NCI-H69 (cell line): ENCODE measurements around the gene SLC17A1.
A peak's percentile ranks its signal among the peaks of the same experiment; 100 is the strongest.

Experiments
- DNase-seq: peaks from one replicate; lab custom pipeline; 2025; lab: John Stamatoyannopoulos, UW

SLC17A1 gene, protein sequence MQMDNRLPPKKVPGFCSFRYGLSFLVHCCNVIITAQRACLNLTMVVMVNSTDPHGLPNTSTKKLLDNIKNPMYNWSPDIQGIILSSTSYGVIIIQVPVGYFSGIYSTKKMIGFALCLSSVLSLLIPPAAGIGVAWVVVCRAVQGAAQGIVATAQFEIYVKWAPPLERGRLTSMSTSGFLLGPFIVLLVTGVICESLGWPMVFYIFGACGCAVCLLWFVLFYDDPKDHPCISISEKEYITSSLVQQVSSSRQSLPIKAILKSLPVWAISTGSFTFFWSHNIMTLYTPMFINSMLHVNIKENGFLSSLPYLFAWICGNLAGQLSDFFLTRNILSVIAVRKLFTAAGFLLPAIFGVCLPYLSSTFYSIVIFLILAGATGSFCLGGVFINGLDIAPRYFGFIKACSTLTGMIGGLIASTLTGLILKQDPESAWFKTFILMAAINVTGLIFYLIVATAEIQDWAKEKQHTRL

DNA sequence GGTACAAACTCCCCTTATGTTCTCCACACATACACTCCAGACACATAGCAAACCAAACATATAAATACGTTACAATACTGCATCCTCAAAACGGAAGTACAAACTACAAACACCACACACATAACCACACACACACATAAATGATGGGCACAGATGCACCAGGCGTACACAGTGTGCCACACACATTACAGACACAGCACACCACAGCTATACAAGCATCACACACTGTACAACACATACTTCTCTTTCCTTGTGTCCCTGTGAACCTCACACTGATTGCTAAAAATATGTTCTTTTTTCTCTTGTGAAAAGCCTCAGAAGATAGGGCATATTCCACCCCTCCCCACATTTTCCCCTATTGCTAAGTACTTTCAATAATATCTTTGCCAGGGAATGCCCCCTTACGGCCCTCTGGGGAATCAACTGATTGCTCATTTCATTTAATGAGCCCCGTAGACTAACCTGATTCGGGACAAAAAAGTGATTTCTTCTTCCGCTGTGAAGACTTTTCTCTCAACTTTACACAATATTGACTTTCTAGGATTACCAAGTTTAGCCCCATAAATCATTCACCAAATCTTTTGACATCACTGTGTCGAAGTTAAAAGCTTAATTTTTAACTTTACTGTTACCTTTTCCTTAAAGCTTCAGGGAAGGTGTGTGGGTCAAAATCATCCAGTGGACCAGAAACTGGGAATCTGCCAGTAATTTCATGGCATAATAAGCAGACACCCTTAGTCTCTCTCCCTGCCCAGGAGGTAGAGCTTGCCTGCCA, at the start of gene SLC17A1:
SLC17A1 (minus strand) TSS at position 521 of the 775 bp plus-strand sequence. CDS start 1,495 bp downstream, outside the sequence.
- peak; percentile 43 for DNase-seq

DNA sequence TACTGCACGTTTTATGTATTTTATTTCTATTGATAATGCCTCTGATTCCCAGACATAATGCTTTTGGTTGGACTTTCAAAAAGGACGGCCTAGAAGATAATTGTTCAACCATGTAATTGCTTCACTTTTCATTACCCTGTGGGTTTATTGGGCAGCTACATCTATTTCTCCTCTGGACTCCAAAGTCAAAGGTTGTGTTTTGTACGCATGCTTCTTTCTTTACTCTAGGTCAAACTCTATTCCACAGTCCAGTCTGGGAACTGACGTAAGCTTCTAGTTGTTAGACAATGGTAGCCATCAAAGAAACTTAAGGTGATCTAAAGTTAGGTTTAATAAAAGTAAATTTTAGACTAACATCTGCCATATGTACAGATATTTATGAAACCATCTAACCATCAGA, 48.7 kb upstream of the SLC17A1 start:
- no peak for DNase-seq

DNA sequence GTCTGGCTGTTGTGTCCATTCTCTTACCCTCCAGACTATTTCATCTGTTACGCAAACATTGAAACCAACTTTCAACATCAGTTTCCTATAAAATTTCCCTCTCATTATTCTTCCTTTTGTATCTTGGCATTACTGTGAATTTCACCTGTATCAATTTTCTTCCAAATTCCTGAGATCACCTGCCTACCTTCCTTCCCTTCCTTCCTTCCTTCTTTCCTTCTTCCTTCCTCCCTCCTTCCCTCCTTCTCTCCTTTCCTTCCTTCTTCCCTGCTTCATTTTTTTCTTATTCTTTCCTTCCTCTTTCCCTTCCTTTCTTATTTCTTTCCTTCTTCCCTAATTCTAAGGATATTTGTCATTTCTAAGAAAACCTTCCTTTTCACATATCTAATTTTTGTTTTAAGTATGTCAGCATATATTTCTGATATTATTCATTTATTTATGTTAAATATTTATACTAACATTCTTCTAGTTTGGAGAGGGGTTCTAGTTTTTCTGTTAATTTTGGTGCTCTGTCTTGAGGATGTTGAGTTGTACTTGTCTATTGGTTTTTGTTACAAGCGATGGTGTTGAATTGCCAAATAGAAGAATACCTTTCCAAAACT, 47.0 kb upstream of the SLC17A1 start:
- no peak for DNase-seq

DNA sequence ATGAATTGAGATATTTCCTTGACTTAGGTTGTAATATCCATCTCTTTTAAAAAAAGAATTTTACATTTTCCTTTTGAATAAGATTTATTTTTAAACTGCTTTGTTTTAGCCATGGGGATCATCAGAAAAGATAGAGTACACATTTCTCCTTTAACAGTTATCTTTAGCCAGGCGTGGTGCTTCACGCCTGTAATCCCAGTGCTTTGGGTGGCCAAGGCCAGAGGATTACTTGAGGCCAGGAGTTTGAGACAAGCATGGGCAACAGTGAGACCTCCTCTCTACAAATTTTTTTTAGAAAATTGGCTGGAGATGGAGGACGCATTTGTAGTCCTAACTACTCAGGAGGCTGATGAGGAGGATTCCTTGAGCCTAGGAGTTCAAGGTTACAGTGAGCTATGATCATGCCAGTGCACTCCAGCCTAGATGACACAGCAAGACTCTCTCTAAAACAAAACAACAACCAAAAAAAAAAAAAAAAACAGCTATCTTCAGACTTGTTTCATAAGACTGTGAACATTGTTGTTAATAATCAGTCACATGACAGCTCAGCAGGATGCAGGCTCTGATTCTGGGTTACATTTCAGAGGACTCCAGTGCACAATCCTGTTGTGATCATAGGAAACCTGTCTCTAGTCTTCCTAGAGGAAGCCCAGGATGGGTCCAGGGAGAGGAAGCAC, 44.2 kb upstream of the SLC17A1 start:
- no peak for DNase-seq

DNA sequence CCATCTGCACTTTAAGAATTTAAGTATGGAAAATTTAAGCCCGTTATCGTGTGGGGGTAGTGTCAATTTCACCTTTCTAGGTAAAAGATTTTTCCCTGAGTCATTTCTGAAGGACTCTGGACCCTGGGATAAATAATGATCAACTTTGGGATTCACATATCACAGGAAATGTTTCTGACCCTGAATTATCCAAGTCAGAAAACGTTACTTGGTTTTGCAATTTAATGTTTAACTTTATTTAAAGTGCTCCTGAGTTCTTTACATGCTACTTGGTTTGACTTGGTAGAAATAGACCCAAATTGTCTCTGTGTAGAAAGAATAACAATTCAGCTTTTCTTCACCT, 43.7 kb upstream of the SLC17A1 start:
- DNase-seq, result no peak

DNA sequence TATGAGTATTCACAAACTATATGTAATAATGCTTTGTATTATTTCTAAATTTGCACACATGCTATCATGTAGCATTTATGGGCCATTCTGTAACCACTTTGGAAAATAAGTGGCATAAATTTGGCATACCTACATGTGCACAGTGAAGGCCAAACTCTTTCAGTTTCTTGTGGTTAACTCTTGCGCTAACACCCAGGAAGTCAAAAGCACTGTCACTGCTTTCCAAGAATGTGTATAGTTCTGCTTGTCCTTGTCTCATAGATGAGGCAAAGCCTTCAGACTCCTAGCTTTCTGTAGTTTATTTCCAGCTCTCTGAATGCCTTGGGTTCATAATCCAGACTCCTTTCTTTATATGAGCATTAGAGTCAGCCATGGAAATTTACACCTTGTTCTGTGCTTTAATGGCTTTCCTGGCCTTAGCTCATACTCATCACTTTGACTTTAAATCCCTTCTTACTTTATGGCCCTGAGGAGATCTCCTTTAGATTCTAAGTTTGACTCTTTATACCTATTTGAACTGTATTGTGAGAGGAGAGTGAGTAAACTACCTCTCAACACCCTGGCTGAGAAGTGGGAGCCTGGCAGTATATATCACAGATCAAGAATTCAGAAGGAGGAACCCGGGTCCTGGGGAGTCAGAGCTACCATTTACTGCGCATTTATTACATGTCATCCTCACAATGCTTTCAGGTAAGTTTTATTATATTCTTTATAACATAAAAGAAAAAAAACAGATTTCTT, 43.1 kb upstream of the SLC17A1 start:
- DNase-seq, result no peak

DNA sequence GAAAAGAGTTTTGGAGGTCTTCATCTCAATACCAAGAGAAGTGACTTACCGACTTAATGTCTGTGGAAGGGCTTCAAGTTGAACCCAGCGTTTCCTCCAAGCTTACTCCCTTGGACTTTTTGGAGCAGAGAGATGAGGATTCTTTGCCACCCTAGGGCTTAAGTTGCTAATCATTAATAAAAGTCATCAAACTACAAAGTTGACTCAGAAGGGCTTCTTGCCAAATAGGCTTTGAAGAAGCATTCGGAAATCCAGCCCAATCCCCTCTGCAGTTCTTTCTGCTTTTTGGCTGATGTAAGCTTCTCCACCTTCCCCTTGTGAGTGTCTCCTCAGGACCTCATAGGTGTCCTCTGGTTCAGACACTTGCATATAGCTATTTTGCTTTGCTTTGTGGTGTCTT, 42.3 kb upstream of the SLC17A1 start, which contains the start of gene SLC17A3:
SLC17A3 (minus strand) TSS at position 126 of the 400 bp plus-strand sequence. CDS start 5,856 bp downstream, outside the sequence.
- no peak for DNase-seq

DNA sequence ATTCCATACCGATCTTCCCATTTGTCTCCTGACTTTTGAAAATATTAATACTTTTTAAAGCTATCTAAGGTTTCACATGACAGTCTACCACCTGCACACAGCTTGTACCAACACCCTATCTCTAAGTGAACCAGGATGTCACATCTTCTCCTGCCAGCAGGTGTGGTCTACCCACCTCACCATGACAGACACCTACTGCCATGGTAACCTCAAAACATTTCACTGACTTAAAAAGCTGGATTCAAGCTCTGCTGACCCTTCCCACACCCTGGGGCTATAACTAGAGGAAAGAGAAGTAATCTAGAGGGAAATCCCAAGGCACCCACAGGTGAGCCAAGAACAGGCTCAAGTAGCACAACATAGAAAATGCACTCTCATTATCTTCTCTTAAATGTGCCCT, 41.0 kb upstream of the SLC17A1 start:
- DNase-seq, result no peak

DNA sequence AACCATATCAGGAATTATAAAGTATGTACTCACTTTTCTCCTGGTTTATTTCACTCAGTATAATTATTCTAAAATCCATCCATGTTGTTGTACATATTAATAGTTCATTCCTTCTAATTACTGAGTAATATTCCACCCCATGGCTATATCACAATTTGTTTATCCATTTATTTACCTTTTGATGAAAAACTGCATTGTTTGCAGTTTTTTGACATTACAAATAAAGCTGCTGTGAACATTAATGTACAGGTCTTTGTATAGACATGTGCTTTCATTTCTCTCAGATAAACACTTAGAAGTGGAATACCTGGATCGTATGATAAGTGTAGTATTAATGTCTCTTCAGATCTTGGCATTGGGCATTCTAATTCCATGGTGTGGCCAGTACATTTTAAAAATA, 38.0 kb upstream of the SLC17A1 start:
- no peak for DNase-seq

DNA sequence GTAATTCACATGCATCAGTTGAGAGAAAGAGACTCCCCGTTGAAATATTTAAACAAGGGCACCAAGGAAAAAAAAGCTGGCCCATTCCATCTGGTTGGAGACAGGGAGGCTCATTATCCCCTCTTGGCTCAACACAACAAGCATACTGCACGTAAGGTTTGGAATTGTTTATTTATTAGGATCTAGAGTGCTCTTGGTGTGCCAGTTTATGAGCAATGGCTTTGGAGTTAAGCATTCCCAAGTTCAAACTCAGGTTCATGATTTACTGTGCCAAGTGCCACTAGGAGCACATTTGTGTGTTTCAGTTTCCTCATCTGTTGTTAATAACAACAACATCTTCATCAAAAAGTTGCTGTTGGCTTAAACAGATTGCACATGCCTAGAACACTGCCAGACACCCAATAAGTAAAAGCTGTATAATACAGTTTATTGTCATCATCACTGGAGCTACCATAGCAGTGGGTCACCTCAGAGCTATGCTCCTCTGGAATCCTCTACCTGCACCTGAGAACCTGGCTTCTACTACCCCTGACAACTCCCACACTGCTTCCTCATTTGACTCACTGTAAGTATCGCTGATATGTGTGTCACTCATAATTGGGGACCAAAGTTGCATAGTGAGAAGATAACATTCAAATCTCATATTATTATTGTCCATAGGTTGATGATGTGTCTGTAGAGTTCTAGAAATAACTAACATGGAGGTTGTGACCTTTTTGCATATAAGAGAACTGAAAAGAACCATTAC, 36.8 kb upstream of the SLC17A1 start:
- DNase-seq, result no peak

DNA sequence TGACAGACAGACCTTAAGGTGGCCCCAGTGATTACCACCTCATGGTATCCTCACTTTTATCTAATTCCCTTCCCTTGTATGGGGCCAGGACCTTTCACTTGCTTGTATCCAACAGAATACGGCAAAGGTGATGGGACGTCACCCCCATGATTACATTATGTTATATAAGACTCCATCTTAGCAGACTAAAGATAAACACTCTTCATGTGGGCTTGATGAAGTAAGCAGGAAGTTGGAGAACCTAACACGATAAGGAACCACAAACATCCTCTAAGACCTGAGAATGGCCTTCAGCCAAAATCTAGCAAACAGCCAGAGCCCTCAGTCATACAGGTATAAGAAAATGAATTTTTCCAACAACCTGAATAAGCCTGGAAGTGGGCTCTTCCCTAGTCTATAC, 34.2 kb upstream of the SLC17A1 start:
- DNase-seq, result no peak

DNA sequence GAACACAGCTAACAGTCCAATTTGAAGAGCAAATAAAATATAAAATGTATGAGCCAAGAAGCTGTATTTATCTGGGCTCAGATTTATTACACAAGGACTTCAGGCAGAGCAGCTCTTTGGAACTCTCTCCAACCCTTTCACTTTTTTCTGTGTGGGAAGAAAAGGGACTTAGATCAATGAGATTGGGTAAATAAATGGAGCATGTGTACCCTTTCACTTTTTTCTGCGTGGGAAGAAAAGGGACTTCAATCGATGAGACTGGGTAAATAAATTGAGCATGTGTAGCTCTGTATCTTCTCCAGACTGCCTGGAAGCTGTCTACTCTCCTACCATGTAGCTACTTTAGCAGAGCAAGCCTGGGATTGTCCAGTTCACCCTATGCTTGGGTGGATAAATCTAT, 31.5 kb upstream of the SLC17A1 start:
- DNase-seq, result no peak

DNA sequence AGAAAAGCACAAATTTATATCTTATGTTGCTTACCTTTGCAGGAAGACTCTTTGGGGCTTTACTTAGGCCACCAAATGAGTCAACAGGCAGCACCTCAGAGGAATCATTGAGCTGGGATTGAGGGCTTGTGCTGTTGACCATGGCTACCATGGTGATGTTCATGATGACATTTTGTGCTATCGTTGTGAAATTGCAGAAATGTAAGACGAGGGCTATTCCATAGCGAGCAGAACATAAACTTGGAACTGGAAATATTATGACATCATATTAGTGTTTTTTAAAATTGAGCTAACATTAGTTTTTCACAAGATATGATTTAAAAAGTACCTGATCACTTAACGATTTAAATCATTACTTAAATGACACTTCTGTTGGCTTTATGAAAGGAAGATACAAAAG, 30.3 kb upstream of the SLC17A1 start:
- no peak for DNase-seq

DNA sequence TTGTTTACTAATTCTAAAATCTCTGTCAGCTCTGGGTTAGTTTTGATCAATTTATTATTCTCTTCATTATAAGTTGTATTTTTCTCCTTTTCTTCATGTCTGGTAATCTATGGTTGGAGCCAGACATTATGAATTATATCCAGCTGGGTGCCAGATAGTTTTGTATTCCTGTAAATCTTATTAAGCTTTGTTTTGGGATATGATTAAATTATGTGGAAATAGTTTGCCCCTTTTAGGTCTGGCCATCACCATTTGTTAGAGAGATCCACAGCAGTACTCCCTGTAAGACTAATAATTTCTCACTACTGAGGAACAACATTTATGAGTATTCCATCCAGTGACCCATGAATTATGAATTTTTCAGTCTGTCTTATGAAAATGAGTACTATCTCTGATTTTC, 20.9 kb upstream of the SLC17A1 start:
- DNase-seq, result no peak

DNA sequence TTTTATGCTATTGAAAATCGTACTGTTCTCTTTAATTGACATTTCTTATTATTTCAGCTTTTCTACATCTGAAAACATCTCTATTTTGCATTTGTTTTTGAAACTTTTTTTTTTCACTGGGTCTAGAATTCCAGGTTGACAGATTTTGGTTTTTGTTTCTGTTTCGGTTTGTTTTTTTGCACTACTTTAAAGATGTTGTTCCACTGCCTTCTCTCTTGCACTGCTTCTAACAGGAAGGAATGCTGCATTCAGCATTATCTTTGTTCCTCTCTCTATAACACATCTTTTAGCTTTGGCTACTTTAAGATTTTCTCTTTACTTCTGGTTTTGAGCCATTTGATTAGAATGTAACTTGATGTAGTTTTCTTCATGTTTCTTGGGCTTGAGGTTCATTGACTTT, 20.1 kb upstream of the SLC17A1 start:
- no peak for DNase-seq

DNA sequence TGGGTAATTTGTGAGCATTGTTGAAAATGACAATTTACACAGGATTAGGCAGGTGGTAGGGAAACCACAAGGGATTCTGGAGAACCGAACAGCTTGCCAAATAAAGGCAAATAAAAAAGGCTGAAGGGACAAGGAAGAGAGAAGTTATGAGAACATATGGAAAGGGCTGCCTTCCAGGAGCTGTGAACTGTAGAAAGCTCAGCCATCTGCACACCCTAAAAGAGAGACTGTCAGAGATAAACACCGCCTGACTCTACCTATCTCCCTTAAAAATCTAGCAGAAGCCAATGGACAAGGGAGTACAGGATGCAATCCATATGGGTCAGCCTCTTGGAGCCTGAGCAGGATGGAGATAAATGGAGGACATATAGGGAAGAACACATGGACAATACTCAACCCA, 12.7 kb upstream of the SLC17A1 start:
- peak; percentile 44 for DNase-seq

DNA sequence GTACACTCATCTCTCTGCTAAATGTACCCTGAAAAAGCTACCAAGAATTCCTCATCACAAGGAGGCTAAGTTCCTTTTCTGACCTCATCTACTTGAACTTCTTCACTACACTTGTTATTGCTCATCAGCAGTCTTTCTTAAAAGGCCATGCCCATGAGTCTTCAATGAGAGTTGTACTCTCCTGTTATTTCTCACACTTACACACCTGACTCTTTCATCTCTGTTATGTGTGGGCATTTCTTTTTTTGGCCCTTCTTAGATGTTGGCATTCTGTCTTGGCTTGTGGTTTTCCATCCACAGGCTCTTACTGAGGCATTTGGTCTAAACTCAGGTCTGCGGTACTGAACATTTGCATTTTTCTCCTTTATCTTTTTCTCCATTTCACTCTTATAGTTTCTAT, 10.7 kb upstream of the SLC17A1 start:
- no peak for DNase-seq

DNA sequence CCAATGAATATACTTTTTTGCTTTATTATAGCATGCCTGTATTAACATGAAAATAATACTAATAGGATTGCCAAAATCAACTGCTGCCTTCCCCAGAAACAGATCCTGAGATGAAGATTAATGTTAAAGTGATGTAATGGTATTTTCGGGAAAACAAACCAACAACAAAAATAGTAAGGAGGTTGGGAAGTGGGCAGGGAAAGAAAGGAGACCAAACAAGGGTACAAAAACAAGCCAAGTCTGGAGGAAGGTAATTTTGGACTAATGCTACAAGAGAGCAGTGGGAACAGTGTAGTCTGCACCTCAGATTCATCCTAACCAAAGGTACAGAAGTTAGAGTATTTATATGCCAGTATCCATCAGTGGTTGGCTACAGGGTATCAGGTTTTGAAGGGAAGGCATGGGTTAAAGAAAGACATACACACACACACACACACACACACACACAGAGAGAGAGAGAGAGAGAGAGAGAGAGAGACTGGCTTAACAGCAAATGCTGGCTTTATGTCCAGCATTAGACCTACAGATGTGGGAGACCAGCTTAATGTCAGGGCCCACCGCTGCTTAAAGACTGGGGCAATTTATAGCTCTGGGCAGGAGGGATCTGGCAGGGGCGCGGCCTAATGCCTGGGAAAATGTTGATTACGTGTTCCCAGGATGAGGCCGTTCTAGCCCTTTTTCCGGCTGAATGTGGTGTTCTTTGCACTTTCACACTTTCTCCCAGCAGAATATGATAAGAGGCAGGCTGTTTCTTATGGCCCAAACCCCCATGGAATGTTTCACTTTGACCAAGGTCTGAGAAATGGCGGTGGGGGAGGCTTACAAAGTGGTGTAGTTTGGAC, 3.8 kb upstream of the SLC17A1 start:
- no peak for DNase-seq

DNA sequence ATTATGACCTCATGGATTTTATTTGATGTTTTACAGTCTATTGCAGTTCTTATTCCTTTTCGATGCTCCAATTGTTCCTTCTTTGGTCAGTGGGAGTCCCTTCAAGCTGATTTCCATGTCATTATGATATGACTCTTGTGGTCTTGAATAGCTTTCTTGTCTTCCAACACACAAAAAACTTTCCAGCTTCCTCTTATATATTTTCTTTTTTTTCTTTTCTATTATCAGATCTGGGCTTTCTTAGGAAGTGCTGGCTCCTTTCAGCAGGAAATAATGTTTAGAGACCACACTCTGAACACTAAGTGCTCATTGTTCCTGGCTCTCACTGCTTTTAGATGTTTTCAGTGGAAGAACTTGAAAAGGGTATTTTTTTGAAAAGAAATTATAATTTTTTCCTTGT, 3.1 kb upstream of the SLC17A1 start:
- no peak for DNase-seq

DNA sequence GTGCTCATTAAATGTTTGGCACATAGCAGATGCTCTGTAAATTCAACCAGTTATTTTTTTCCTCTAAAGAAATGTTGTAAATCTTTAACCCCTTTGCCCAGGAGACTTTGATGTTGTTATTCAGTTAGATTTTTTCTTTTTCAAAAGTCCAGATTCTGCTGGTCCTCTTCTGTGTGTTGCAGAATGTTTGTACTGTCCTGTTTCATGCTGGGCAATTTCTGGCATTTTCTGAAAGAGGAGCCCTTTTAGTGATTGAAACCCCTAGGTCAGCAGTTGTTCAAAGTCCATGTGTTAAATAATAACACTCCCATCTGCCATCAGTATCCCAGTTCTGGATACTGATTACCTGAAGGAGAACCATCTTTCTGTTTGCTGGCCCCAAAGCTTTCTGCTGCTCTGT, 1.3 kb upstream of the SLC17A1 start:
- peak; percentile 8 for DNase-seq
